Coronary artery (tissue), 2 donors: ENCODE data around the gene ISG20L2.

ENCODE experiments used
- DNase-seq: peaks from one replicate; pipeline ENCODE4 v3.0.0-alpha.2; 2017; ENCODE audit warnings: low spot score
- H3K27ac ChIP-seq, 2 donors: fragments of 200-600 bp; sonication (generic); one replicate each; pipeline ENCODE4 v1.5.1; 2016 to 2019
- H3K4me3 ChIP-seq: fragments of 200-600 bp; sonication (generic); 2 replicates; pipeline ENCODE4 v1.5.1; 2016; ENCODE audit warnings: mild to moderate bottlenecking, moderate library complexity
- TF ChIP-seq, protein P1 (sequence below): fragments of 200-600 bp; sonication (generic); IDR thresholded peaks from one replicate; pipeline ENCODE4 v1.5.1; 2019; ENCODE audit warnings: antibody characterized with exemption

ISG20L2 gene

DNA sequence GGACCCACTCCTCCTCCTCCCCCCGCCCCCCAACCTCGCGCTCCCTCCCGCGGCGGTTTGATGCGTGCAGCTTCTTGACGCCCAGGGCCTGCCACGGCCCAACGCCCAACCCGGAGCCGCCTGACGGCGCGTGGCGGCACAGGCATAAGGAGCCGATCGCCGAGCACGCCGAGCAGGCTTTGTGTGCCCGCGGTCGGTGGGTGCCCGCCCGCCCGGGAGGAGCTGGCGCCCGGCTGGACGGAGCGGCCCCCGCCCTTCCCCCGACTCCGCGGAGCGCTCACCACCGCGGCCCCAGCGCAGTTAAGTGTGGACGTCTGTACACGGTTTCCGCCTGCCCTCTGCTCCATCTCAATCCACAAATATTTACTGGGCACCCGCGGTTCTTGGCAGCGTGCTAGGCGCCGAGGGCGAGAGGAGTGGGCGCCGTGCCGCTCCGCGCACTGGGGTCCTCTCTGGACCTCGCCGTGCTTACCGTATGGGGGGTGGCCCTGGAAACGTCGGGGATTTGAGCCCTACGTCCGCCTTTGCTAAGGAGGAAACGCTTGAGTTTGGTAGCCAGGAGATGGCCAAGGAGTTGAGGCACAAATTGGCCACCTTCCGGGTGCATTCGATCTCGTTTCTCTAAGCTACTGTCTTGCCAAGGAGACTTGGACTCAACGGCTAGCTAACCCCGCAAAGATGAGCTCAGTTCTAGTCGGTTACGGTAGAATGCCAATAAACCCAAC is 23.4 kb upstream of the ISG20L2 start:
- H3K27ac ChIP-seq = peak overlapping the region; percentile 98 to 99
- TF ChIP-seq, protein P1, sequence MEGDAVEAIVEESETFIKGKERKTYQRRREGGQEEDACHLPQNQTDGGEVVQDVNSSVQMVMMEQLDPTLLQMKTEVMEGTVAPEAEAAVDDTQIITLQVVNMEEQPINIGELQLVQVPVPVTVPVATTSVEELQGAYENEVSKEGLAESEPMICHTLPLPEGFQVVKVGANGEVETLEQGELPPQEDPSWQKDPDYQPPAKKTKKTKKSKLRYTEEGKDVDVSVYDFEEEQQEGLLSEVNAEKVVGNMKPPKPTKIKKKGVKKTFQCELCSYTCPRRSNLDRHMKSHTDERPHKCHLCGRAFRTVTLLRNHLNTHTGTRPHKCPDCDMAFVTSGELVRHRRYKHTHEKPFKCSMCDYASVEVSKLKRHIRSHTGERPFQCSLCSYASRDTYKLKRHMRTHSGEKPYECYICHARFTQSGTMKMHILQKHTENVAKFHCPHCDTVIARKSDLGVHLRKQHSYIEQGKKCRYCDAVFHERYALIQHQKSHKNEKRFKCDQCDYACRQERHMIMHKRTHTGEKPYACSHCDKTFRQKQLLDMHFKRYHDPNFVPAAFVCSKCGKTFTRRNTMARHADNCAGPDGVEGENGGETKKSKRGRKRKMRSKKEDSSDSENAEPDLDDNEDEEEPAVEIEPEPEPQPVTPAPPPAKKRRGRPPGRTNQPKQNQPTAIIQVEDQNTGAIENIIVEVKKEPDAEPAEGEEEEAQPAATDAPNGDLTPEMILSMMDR = no peak
- peak overlapping the region; percentile 100 for H3K4me3 ChIP-seq
- peak; percentile 98 for DNase-seq

DNA sequence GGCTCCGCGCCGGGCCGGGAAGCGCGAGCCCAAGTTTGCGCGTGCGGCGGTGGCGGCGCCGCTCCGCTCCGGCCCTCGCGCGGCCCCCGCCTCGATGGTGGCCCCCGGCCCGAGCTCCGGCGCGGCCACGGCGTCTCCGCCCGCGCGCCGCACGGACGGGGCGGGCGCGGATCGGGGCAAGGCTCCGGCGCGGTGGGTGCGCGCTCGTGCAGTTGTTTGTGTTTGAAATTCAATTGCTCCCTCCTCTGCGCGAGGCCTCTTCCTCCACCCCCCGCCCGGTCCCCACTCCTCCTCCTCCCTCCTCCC is 22.8 kb upstream of the ISG20L2 start, which contains the start of gene HDGF:
Gene HDGF (minus strand): TSS at position 225 of the 306 bp plus-strand sequence. CDS start 246 bp downstream, outside the sequence.
- TF ChIP-seq, protein P1 = no peak
- Histone ChIP-seq H3K27ac (peak within 1 kb of the TSS; percentile 98 to 99), H3K4me3 (peak within 1 kb of the TSS; percentile 100)
- no peak for DNase-seq

- TF ChIP-seq, protein P1 = no peak
- peak overlapping the region; percentile 100 for H3K4me3 ChIP-seq
- peak overlapping the region; percentile 98 to 99 for H3K27ac ChIP-seq
- DNase-seq = peak; percentile 79
These were observed 22.3 kb upstream of the ISG20L2 start for GRCh38 chr1:156750711-156751450.

DNA sequence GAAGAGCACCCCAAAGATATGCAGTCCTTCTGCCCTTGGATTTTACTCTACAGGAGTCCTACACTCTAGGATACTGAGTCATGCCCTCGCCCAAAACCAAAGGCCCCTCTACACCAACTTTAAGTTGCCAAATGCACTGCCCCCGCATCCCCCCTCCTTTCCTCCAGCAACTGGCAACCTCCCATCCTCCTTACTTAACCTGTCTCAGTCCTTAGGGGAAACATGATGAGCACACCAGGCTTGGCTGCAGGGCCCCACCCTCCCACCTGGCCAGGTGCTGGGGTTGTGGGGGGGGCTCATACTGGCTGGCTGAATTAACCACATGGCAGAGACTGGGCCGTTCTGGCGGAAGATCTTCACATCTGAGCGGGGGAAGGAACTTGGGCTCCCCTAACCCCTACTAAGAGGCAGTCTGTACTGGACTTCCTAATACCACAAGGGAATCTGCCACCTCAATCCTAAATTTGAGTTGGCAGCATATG is 21.7 kb upstream of the ISG20L2 start:
- TF ChIP-seq, protein P1 = no peak
- peak; percentile 77 for DNase-seq
- Histone ChIP-seq H3K4me3 (peak overlapping the region; percentile 100), H3K27ac (peak overlapping the region; percentile 98 to 99)

DNA sequence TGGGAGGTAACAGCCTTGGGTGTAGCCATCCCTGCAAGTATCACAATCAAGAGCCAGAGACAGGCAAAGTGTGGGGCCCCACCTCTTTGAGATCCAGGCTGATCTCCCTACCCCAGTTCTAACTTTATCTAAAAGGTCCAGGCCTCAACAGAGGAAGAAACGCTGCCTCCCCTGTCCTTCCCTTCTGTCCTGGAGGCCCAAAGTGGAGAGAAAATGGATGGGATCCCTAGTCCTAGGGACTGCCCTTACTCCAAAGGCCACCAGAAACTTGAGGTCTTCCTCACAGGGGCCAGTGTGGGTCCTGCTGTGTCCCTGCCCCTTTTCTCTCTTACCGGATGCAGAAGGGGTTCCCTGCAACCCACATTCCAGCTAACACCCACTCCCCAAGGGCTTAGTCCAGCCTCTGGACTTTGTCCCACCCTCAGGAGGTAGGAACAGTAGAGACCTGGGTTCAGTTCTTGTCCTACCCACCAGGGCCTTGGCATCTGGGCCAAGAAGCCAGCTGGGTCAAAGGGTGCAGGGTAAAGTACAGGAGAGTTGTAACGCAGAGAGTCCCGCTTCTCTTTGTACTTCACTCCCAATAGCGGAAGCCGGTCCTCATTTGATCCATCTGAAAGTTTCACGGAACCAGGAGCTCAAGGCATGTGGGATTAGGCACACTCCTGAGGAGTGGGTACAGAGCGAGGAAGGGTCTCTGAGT is 21.0 kb upstream of the ISG20L2 start:
- DNase-seq = peak; percentile 72
- Histone ChIP-seq H3K27ac (peak overlapping the region; percentile 98 to 99), H3K4me3 (peak overlapping the region; percentile 100)
- TF ChIP-seq, protein P1 = no peak

DNA sequence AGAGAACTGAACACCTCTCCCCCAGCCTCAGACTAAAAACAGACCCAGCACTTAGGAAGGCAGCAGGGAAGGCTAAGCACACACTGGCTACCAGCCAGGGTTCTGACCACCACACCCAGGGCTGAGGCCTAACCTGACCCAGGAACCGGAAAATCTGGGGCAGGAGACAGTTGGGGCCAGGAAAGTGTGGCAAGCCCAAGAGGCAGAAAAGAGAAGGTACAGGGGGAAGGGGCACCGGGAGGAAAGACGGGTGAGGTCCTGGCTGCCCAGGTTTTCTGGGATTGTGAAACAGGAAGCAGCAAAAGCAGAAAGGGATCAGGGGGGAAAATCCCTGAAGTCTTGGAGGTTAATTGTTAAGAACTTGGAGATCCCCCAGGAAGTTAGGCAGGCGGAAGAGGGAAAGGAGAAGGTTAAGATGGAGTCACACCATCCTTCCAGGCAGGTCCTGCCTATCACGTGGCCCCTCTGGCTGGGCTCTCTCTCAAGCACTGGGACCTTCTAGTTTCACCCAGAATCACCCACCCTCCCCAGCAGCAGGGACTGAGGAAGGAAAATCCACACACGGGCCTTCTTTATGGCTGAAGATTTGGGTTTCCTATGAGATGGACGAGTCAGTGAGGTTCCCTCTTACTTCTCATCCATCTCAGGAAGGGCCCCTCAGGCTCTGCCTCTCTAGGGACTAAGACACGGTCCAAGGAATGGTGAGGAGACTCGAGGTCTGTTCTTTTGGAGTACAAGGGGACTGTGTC is 20.3 kb upstream of the ISG20L2 start:
- TF ChIP-seq, protein P1 = no peak
- peak overlapping the region; percentile 98 to 99 for H3K27ac ChIP-seq
- peak overlapping the region; percentile 100 for H3K4me3 ChIP-seq
- peak; percentile 81 for DNase-seq
